ENCODE data around the gene ANXA1. TPM values are rescaled to one million over a fixed set of nuclear protein-coding genes. Genes with fewer than 3 reads are reported as not detected.

The ANXA1 gene
- total RNA-seq, 1 experiment from 2014 or later: 2.1 TPM

GRCh38 chr9:73179589-73179988 lies 27.9 kb downstream of the ANXA1 start:
- no peak overlapping the region for H3K27ac Mint-ChIP-seq
- DNase-seq (ENCODE audit: low spot score) (no peak), ATAC-seq (no peak)
- H3K4me1 Mint-ChIP-seq: peaks cover 11% of the 10 kb centered on the region
- H3K4me3 Mint-ChIP-seq: no peak overlapping the region
- ChIA-PET CTCF (interaction anchor here (2.9 kb wide), 1 partner anchor 72 kb away, joined by 12 read pairs; no protein-coding TSS in a partner anchor), POLR2A (no interaction called here)
- TF ChIP-seq TEAD1 (CRISPR knock-in tag; IDR thresholded peaks at IDR 0.05) (no peak), ATF2 (CRISPR knock-in tag; IDR thresholded peaks at IDR 0.05; ENCODE audit: borderline replicate concordance, low read depth) (no peak), FOXP4 (CRISPR knock-in tag; IDR thresholded peaks at IDR 0.05) (no peak), ZNF671 (CRISPR knock-in tag; IDR thresholded peaks at IDR 0.05) (no peak), NR3C1 (CRISPR knock-in tag; conservative IDR thresholded peaks at IDR 0.05; ENCODE audit: low read depth) (no peak), ZNF512 (CRISPR knock-in tag; IDR thresholded peaks at IDR 0.05; ENCODE audit: borderline replicate concordance) (no peak), CDX4 (CRISPR knock-in tag; IDR thresholded peaks at IDR 0.05; ENCODE audit: borderline replicate concordance) (no peak), PRRX2 (CRISPR knock-in tag; IDR thresholded peaks at IDR 0.05) (no peak), RELA (CRISPR knock-in tag; IDR thresholded peaks at IDR 0.05; ENCODE audit: borderline replicate concordance) (no peak), SP1 (CRISPR knock-in tag; conservative IDR thresholded peaks at IDR 0.05) (no peak)
- no peaks in the 10 kb centered on the region for H3K27me3 Mint-ChIP-seq (ENCODE audit: low read depth)
- no peaks in the 10 kb centered on the region for H3K9me3 Mint-ChIP-seq
- no peaks in the 10 kb centered on the region for H3K36me3 Mint-ChIP-seq

GRCh38 chr9:73180403-73180802 lies 28.7 kb downstream of the ANXA1 start:
- ChIA-PET POLR2A (no interaction called here), CTCF (interaction anchor here (2.9 kb wide), 1 partner anchor 73 kb away, joined by 12 read pairs; no protein-coding TSS in a partner anchor)
- no peaks in the 10 kb centered on the region for H3K27me3 Mint-ChIP-seq (ENCODE audit: low read depth)
- TF ChIP-seq NFATC4 (CRISPR knock-in tag; IDR thresholded peaks at IDR 0.05): no peak
- no peak for TF ChIP-seq FOXP4 (CRISPR knock-in tag; IDR thresholded peaks at IDR 0.05)
- no peak for TF ChIP-seq HMGA2 (CRISPR knock-in tag; IDR thresholded peaks at IDR 0.05)
- TF ChIP-seq PRDM15 (CRISPR knock-in tag; IDR thresholded peaks at IDR 0.05): no peak
- TF ChIP-seq ZNF396 (CRISPR knock-in tag; IDR thresholded peaks at IDR 0.05; ENCODE audit: borderline replicate concordance): no peak
- TF ChIP-seq ATF3 (CRISPR knock-in tag; conservative IDR thresholded peaks at IDR 0.05): no peak
- no peak for TF ChIP-seq SMAD4 (CRISPR knock-in tag; IDR thresholded peaks at IDR 0.05)
- H3K27ac Mint-ChIP-seq: no peak overlapping the region
- no peaks in the 10 kb centered on the region for H3K9me3 Mint-ChIP-seq
- DNase-seq (ENCODE audit: low spot score) (no peak), ATAC-seq (no peak)
- no peaks in the 10 kb centered on the region for H3K36me3 Mint-ChIP-seq
- no peak overlapping the region for H3K4me3 Mint-ChIP-seq
- H3K4me1 Mint-ChIP-seq: peaks cover 11% of the 10 kb centered on the region
